Measurements from ENCODE around the gene APC2.
A peak's percentile ranks its signal among the peaks of the same experiment; 100 is the strongest.
"Not testable (repeated sequence)": the region's sequence is repeated elsewhere in the genome, so short reads cannot be mapped to it uniquely, and the experiment has no call there.

The APC2 gene

DNA sequence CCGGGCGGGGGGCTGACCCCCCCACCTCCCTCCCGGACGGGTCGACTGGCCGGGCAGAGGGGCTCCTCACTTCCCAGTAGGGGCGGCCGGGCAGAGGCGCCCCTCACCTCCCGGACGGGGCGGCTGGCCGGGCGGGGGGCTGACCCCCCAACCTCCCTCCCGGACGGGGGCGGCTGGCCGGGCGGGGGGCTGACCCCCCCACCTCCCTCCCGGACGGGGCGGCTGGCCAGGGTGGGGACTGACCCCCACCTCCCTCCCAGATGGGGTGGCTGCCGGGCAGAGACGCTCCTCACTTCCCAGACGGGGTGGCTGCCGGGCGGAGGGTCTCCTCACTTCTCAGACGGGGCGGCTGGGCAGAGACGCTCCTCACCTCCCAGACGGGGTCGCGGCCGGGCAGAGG lies 49.3 kb downstream of the APC2 start:
- DNase-seq: not testable (repeated sequence)

DNA sequence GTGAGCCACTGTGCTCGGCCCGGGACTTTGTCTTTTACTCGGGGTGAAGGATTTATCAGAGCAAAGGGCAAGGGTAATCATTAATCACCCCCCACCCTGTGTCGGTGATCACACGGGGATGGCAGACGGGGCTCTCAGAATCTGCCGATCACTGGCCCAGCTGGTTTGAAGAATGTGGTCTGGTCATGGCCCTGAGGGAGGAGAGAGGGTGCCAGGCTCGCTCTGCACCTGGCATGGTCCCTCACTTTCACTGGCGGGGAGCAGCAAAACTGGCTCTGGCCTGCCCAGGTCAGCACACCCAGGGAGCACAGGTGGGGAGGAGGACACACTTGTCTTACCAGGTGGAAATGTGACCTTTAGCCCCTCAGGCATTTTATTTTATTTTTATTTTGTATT lies 51.3 kb downstream of the APC2 start:
- no peak for DNase-seq

DNA sequence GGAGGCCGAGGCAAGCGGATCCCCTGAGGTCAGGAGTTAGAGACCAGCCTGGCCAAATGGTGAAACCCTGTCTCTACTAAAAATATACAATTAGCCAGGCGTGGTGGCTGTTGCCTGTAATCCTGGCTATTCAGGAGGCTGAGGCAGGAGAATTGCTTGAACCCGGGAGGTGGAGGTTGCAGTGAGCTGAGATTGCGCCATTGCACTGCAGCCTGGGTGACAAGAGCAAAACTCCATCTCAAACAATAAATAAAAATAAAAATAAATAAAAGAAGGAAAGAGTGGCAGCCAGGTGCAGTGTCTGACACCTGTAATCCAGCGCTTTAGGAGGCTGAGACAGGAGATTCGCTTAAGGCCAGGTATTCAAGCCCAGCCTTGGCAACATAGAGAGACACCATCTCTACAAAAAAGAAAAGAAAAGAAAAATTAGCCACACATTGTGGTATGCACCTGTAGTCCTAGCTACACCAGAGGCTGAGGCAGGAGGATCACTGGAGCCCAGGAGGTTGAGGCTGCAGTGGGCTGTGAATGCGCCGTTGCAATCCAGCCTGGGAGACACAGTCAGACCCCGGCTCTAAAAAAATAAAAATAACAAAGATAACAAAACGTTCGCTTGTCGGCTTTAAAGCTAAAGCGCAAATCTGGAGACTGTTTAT lies 52.6 kb downstream of the APC2 start:
- no peak for DNase-seq

DNA sequence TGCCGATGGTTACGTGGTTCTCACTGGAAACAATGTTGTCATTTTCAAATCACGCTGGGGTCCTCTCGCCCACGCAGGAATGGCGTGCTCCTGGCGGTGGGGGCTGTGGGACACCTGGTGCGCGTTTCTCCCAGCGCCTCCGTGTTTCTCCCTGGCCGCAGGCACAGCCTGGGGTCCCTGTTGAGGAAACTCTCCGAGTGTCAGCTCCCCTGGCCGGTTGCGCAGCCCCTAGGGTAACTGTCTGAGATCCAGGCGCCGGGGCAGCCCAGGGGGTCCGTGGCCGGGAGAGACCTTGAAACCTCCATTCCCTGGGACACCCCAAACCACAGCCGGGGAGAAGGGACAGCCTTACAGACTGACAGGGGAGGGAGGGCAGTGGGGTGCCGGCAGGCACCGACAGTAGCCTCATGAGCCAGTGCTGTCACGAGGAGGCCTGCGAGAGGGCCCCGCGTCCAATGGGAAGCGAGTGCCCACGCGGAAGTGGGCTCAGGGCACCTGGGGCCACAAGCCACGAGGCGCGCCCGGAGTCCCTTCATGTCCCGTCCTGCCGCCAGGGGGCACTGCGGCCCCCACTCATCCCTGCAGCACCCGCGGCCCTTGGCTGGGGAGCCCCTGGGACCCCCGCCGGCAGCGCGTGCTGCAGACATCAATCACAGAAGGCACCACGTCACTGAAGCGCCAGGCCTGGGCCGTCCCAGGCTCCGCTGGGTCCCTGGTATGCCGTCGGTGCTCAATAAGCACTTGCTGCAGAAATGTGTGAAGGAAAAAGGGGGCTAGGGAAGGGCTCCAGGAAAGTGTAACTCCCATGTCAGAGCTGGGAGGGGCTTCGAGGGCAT lies 53.4 kb downstream of the APC2 start:
- DNase-seq: no peak

DNA sequence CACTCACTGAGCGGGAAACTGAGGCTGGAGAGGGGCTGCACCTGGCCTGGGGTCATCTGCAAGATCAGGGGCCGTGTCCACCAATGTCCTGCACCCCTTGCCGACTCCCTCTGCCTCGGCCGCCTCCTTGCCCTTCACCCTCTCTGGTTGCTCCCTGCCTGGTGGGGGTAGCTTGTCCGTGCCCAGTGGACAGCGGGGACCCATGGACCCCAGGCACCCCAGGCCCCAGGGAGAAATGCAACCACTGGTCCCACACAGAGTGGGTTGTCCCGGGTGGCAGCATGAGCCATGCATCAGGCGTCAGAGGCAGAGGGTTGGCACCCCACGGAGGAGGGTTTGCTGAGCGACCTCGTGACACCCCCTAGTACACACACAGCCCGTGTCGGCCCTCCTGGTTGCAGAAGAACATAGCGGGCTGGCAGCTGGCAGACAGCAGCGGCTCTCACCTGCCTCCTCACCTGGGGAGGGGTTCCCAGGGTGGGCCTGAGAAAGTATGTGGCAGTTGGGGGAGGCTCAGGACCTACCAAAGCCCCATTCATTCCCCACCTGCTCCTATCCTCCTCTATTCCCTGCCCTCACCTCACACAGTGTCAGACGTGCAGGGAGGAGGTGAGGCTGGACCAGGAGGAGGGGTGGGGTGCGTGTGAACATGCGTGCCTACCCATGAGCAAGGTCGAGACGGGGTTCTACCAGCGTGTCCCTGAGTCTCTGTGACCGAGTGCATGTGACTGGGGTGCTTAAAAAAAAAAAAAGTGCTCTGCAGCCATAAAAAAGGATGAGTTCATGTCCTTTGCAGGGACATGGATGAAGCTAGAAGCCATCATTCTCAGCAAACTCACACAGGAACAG lies 54.2 kb downstream of the APC2 start:
- no peak for DNase-seq

DNA sequence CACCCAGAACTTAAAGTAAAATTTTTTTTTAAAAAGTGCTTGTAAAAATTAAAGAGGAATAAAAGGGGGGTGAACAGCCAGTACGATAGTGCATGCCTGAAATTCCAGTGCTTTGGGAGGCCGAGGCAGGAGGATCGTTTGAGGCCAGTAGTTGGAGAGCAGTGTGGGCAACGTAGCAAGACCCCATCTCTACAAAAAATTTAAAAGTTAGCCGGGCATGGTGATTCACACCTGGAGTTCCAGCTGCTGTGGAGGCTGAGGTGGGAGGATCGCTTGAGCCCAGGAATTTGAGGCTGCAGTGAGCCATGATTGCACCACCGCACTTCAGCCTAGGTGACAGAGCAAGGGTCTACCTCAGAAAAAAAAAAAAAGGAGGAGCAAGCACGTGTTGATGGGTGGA lies 55.1 kb downstream of the APC2 start:
- no peak for DNase-seq

DNA sequence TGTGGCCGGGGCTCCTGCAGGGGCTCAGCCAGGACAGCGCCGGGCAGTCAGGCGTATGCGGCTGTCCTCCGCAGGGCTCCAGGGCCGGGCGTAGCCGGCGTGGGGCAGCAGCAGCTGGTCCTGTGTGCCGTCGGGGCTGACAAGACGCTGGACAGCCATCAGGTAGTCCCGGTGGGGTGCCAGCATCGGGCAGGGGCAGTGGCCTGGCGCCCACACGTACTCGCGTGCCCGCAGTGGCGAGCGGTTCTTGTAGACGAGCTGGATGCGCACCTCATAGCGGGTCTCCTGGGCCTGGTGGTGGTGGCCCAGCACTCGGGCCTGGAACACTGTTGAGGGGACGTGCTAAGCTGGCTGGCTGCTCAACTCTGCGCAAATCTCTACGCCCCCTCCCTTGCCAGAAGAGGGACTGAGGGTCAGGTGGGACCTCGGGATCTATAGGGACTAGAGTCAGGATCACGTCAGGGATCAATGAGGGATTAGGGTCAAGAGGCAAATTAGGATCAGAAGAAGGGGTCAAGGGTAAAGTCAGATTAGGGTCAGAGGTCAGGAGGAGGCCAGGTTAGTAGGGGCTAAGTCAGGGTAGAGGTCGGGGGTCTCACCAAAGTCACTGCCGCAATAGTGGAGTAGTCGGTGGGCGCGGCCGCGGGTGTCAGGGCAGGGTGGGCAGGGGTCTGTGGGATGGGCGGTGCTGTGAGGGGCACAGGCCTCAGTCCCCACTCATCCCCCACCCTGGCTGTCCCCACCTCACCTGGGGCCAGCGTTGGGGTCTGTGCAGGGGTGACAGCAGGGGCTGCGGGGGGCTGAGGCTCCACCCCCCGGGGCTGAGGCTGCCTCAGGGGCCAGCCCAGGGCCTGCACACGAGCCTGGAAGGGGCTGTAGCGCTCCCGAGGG lies 56.3 kb downstream of the APC2 start:
- no peak for DNase-seq

DNA sequence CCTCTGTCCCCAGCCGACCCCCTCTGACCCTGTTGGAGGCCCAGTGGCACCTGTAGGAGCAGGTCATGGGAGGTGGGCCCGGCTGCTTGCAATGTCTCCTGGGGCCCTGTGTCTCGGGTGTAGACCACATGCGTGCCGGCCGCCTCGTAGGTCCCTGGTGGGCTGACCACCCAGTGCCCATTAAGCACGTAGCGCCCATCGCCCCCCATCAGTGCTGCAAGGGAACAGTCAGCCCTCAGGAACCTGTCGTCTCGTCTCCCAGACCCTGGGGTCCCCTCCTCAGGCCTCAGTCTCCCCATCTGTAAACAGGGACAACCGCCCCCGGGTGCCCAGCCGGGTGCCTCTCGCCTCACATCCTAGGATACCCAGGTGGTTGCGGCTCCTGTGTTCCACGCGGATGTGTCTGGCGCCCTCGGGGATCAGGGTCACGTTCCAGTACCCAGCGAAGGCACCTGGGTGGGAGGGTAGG lies 57.3 kb downstream of the APC2 start:
- DNase-seq: no peak

DNA sequence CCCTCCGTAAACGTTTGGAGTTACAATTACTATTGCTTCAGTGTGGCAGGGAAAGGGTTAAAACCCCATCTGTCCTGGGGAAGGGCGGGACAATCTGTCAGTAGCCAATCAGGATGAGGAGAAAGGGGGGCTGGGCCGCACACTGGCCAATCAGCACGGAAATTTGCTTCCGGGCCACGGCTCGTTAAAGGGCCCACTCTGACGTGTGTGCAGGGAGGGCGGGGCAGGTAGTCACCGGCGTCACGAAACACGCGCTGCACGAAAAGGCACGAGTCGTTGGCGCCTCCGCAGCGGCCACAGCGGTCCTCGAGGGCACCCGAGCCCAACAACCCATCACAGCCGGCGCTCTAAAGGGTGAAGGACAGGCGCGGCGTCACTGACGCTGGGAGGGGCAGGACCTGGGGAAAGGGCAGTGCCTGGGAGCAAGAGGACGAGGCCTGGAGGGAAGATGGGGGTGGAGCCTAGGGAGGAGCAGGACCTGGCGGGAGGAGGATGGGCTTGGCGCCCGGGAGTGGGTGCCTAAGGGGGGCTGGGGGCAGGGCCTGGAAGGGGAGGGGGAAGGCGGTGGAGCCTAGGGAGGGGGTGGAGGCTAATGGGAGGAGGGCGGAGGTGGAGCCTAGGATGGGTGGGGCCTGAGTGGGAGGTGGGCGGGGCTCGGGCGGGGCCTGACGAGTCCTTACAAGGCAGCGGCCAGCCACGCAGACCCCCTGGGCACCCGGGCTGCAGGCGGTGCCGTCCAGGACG lies 58.0 kb downstream of the APC2 start:
- peak; percentile 93 for DNase-seq

DNA sequence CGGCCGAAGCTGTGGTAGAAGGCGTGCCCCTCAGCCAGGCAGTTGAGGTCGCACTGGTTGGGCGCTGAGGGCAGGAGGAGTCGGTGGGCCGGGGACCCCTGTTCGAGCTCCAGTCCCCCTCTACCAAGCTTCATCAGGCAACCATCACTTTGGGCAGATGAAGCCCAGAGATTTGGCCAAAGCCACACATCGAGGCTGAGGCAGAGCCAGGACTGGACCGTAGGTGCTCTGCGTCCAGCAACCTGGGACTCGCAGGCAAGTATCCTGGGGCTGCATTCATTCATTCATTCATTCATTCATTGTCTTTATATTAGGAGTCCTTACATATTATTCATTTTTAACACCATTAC lies 58.6 kb downstream of the APC2 start:
- DNase-seq: no peak

DNA sequence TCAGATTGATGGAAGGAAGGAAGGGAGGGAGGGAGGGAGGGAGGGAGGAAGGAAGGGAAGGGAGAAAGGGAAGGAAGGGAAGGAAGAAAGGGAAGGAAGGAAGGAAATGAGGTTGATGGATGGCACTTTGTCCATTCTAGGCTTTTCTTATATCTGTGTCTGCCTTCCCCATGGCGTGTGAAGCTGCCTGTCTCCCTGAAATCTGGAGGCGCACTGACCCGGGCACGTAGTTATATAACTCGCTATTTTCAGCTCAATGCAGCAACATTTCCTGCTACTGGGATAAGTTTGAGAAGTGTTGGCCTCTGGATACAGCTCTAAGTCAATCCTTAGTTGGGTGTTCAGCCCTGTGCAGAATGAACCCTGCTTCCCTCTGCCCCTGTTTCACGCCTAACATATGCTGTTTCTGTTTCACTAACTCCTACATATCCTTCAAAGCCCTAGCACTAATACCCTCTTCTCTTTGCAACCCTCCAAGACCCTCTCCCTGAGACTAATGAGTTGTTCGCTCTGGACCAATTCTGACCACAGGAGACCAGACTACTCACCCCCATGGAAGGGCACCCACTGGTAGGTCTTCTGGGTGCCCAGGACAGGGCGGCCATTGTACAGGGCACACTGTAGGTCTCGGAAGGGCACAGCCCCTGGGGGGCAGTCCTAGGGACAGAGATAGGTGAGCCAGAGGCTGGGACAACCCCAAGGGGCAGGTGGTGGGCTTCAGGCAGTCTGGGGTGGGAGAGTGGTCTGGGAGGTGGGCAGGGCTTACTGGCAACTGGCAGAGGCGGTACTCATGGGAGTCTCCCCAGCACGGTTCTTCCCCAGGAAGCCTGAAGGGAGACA lies 59.9 kb downstream of the APC2 start:
- DNase-seq: no peak

DNA sequence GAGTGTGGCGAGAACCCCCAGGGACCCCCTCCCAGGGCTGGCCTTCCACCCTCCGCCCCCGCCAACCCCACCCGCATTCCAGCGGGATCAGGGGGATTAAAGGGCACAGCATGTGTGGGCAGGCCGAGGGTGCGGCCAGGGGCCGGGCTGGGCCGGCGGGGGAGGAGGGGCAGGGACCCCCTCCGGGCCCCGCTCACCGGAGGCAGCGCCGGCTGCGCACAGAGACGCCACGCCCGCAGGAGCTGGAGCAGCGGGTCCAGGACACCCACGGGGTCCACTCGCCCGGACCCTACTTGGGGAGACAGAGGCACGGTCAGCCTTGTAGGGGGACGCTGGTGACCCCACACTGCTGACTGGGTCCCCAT lies 60.5 kb downstream of the APC2 start:
- DNase-seq: no peak

DNA sequence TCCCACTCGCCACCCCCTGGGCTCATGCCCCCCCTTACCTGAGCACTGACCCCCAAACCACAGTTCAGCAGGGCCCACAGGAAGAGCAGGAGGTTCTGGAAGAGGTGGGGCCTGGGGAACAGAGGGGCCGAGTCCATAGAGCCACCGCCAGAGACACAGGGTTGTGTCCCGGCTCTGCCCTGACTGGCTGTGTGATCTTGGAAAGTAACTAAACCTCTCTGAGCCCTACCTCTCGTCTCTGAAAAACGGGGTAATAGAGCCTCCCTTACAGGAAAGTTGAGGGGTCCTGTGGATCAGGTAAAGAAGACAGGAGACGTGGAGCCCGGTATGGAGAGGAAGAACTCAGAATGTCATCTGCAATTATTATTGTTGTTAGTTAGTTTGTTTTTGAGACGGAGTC lies 60.9 kb downstream of the APC2 start:
- DNase-seq: no peak

DNA sequence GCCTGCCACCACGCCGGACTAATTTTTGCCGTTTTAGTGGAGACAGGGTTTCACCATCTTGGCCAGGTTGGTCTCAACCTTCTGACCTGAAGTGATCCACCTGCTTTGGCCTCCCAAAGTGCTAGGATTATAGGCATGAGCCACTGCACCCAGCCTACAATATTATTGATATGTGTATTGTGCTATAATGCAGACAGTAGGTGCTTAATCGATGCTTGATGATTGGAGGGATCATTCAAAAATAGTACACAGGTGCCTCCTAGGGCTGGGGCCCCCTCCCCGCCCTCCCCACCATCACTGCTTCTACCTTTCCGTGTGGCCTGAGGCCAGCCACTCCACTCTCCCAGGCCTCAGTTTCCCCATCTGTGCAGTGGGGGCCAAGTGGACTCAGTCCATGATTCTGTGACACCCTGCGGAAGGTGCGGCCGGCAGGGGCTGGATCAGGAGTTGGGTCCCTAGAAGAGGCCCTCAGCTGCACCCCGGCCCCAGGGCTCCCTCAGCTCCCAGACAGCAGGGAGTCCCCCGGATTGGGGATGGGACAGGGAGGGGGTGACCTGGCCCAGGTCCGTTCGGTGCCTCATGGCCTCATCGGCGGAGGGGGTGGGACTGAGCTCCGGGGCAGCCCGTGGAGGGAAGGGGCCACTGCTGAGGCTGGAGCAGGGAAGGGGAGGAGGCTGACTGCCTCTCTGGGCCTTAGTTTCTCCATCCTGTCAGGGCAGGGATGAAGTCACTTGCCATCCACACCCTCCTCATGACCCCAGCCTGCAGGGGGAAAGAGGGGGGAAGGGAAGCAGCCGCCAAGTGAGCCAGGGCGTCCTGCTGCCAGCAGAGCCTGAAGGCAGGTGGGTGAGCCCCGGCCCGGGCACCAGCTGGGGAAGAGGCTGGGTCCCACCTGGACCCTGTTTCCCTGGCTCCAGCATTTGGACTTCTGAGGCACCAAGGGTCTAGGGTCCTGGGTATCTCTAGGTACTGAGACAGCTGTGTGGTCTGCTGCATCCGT lies 61.7 kb downstream of the APC2 start:
- no peak for DNase-seq

DNA sequence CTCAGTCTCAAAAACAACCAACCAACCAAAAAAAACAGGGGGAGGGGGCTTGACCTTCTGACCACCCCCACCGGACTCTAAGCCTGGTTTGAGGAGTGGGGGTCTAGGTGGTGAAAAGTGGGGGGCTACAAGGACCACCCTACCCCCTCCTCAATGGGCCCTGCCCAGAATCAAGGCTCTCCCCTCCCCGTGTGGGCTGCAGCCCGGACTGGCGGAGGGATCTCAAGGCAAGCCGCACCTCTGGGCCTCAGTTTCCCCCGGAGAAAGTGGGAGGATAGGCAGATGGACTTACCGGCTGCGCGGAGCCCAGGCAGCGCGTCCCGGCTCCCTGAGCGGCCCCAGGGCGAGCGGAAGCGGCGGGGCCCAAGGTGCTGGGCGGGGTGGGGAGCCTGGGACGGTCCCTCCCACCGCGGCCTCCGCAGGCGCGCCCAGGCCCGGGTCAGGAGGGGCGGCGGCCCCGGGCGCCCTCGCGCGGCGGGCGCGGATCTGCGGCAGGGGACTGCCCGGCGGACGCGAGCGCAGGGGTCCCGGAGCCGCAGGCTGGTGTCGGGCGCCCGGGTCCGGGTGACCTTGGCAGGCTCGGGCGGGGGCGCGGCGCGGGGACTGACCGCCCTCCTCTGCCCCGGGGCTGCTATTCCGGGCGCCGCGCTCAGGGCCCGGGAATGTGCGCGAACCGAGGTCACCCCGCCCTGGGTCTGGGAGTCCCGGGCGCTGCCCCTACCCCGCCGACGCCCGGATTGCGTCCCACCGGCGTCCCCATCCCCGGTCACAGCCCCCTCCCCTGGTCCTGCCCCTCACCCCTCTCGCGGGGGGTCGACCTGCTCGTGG lies 63.0 kb downstream of the APC2 start, which contains the start of gene ADAMTSL5:
ADAMTSL5 (minus strand) TSS at position 349 of the 828 bp plus-strand sequence. CDS start 2,076 bp downstream, outside the sequence.
- no peak for DNase-seq

DNA sequence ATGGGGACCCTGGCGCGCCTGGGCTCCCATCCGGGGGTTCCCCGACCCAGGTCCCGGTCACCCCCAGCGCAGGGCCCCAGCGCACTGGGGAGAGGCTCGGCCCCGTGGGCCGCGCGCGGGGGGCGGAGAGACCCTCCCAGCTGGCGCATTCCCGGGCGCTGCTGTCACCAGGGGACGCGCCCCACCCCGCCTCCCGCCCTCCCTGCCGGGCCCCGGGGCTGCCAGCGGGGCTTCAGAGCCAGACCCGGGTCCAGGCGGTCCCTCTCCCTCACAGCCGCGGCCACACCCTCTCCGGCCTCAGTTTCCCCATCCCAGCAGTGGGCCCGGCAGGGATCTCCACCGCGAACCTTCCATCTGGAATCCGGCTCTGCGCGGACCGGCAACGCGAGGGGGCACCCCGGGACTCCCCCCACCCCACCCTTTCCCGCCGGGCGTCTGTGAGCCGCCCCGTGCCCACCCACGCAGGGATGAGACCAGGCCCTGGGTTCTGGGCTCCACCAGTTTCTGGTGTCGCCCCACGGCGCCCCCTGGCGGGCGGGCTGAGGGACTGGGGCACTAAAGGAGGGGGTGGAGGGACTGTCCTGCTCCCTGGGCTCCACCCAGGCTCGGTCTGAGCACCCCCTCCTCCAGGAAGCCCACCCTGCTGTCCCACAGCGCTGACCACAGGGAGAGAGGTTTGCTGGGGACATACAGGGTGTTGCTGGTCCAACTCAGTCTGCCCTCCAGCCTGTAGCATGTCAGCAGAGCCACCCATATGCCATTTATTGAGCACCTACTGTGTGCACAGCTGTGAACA lies 63.8 kb downstream of the APC2 start:
- DNase-seq: no peak

DNA sequence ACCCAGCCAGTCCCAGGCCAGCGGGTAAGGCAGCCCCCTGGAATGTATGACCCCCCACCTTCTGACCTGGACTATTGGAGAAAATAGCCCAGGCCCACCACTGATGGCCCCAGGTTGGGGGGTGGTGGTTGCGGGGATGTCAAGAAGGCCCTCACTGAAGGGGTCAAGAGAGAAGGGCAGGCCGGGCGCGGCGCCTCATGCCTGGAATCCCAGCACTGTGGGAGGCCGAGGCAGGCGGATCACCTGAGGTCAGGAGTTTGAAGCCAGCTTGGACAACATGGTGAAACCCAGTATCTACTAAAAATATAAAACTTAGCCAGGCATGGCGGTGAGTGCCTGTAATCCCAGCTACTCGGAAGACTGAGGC lies 64.4 kb downstream of the APC2 start:
- DNase-seq: no peak
